MCF 10A (cell line): Measurements from ENCODE around the gene HS3ST1. TPM values are rescaled to one million over a fixed set of nuclear protein-coding genes. Genes with fewer than 3 reads are reported as not detected.

Experiments used
- Bru-seq: library from RNA; stranded (reverse); fragments of 400-500 nt; gene quantifications from one replicate; lab custom pipeline; 2021; lab: Mats Ljungman, UMichigan
- BruChase-seq, 2 experiments: library from RNA; stranded (reverse); fragments of 400-500 nt; gene quantifications; one replicate each; lab custom pipeline; 2021; lab: Mats Ljungman, UMichigan
- BruUV-seq: library from RNA; stranded (reverse); fragments of 400-500 nt; replicated peaks from 2 replicates; lab custom pipeline; 2021; lab: Mats Ljungman, UMichigan
- CTCF ChIA-PET: fragments of 300-600 bp; sonication (Branson Sonifier 250); formaldehyde crosslinking; extraction: SDS; loops from one replicate; lab custom pipeline; 2021; ENCODE audit warnings: antibody characterized with exemption, inconsistent platforms; lab: Yijun Ruan, JAX
- POLR2A ChIA-PET: fragments of 300-600, 350-650 bp; sonication (Branson Sonifier 250); formaldehyde crosslinking; extraction: SDS; loops from one replicate; lab custom pipeline; 2020; ENCODE audit warnings: antibody characterized with exemption, inconsistent platforms; lab: Yijun Ruan, JAX
- DNase-seq: peaks from one replicate; pipeline ENCODE4 v3.0.0-alpha.2; 2018; ENCODE audit not compliant: unreplicated experiment
- H3K27ac Mint-ChIP-seq: one replicate; pipeline ENCODE4 v1.8.0; 2022; ENCODE audit warnings: mild to moderate bottlenecking, low read depth, mixed read lengths; ENCODE audit not compliant: unreplicated experiment
- H3K27me3 Mint-ChIP-seq: one replicate; pipeline ENCODE4 v1.8.0; 2022; ENCODE audit warnings: mixed read lengths; ENCODE audit not compliant: insufficient read depth, unreplicated experiment
- H3K36me3 Mint-ChIP-seq: one replicate; pipeline ENCODE4 v1.8.0; 2022; ENCODE audit warnings: mild to moderate bottlenecking, moderate library complexity, mixed read lengths; ENCODE audit not compliant: insufficient read depth, unreplicated experiment
- H3K4me1 Mint-ChIP-seq: one replicate; pipeline ENCODE4 v1.8.0; 2022; ENCODE audit warnings: mixed read lengths; ENCODE audit not compliant: insufficient read depth, unreplicated experiment
- H3K4me3 Mint-ChIP-seq: one replicate; pipeline ENCODE4 v1.8.0; 2022; ENCODE audit warnings: mild to moderate bottlenecking, moderate library complexity, mixed read lengths; ENCODE audit not compliant: unreplicated experiment
- H3K9me3 Mint-ChIP-seq: one replicate; pipeline ENCODE4 v1.8.0; 2022; ENCODE audit warnings: mixed read lengths; ENCODE audit not compliant: unreplicated experiment
- intact Hi-C: fragments of 100-400 bp; cut with micrococcal nuclease; formaldehyde crosslinking; loops from 2 replicates; pipeline ENCODE4 v1.14.1; 2022
- long read RNA-seq: library from polyadenylated mRNA; stranded (forward); transcript quantifications from one replicate; pipeline ENCODE4 v2.0.0, GENCODE V29; 2022
- total RNA-seq: library from RNA; stranded (reverse); gene quantifications from 2 replicates; pipeline ENCODE4 v1.2.3, GENCODE V29; 2022
- TF ChIP-seq, protein P1 (sequence below): fragments of 200-600 bp; IDR thresholded peaks from one replicate; pipeline ENCODE4 v1.8.0; 2022; ENCODE audit warnings: antibody characterized with exemption, mild to moderate bottlenecking; ENCODE audit not compliant: unreplicated experiment

HS3ST1 gene
- total RNA-seq (0.21 and 0.25 TPM in 2 replicates), Bru-seq, nascent RNA (percentile 32 among the genes with signal in this experiment), BruChase-seq, experiment 1, labeled RNA remaining after a 6-hour chase (percentile 13 among the genes with signal in this experiment), BruChase-seq, experiment 2, labeled RNA remaining after a 2-hour chase (percentile 19 among the genes with signal in this experiment)
- long read RNA-seq, partial matches to known transcripts = 0 of 5 reads
- long read RNA-seq, other reads (novel, unspliced or antisense) = 5 of 5 reads

DNA sequence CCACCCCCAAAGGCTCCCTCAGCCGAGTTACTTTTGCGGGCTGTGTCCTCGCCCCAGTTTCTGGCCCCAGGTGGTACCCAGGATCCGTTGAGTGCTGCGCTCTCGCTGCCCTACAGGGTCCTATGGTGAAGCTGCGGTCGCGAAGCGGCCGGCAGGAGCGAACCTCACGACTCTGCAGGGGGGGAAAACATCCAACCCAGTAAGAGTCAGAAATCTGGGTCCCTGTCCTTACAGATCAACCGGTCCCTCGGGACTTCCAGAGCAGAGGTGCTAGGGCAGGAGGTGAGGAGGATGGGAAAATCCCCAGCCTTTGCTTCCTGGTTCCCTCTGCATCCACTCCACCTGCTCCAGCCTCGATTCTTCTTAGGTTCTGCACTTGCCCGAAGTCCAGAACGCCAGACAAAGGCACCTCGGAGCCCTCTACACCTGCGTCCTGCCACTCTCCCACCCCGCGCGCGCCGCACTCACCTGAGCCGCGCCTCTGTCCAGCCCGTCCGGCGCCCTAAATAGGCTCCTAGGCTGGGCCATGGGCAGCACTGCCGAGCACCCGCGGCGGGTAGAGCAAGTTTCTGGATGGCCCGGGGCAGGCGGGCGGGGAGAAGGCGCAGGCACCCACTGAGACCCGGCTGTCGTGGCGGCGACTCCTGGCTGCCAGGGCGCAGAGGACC lies at the start of gene HS3ST1:
HS3ST1 (minus strand) TSS at position 664 of the 668 bp plus-strand sequence. CDS start 28,889 bp downstream, outside the sequence.
- ChIA-PET POLR2A (interaction anchor here (0.8 to 1.7 kb wide), 5 partner anchors 186 to 263 kb away, joined by 3 to 4 read pairs (median 3); no protein-coding TSS in a partner anchor), CTCF (interaction anchor here (0.8 to 1.8 kb wide), 6 partner anchors 10 to 843 kb away, joined by 3 to 6 read pairs (median 5); no protein-coding TSS in a partner anchor)
- Mint-ChIP-seq H3K27ac (no peak within 1 kb of the TSS), H3K9me3 (no peaks in the 10 kb centered on the region), H3K36me3 (no peaks in the 10 kb centered on the region), H3K4me1 (peaks cover 10% of the 10 kb centered on the region), H3K4me3 (peak within 1 kb of the TSS; percentile 83), H3K27me3 (peaks cover 11% of the 10 kb centered on the region)
- TF ChIP-seq, protein P1, sequence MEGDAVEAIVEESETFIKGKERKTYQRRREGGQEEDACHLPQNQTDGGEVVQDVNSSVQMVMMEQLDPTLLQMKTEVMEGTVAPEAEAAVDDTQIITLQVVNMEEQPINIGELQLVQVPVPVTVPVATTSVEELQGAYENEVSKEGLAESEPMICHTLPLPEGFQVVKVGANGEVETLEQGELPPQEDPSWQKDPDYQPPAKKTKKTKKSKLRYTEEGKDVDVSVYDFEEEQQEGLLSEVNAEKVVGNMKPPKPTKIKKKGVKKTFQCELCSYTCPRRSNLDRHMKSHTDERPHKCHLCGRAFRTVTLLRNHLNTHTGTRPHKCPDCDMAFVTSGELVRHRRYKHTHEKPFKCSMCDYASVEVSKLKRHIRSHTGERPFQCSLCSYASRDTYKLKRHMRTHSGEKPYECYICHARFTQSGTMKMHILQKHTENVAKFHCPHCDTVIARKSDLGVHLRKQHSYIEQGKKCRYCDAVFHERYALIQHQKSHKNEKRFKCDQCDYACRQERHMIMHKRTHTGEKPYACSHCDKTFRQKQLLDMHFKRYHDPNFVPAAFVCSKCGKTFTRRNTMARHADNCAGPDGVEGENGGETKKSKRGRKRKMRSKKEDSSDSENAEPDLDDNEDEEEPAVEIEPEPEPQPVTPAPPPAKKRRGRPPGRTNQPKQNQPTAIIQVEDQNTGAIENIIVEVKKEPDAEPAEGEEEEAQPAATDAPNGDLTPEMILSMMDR = no peak
- intact Hi-C loops = loop anchor here (5.0 to 10.0 kb wide), 3 partner anchors 69 to 874 kb away; no protein-coding TSS in a partner anchor
- no TSS peak for BruUV-seq
- DNase-seq = no peak

DNA sequence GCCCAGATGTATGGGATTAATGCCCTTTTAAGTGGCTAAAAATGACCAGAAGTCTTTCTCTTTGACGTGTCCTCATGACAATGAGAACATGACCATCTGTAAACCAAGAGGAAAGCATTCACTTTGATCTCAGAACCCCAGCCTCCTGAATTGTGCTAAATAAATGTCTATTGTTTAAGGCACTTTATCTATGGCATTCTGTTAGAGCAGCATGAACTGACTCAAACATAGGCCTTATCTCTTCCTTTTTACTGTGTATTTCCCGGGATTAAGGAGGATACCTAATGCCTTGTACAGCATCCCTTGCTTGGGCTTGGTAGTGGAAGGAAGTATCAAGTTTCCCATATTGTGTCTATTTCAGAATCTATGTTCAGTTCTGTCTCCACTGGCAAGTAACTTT lies 47.2 kb upstream of the HS3ST1 start:
- no peaks in the 10 kb centered on the region for H3K36me3 Mint-ChIP-seq
- intact Hi-C loops = no loop called here
- no peak for DNase-seq
- ChIA-PET POLR2A (interaction anchor here (0.6 kb wide), 1 partner anchor 26 kb away, joined by 3 read pairs; no protein-coding TSS in a partner anchor), CTCF (interaction anchor here (0.8 kb wide), 1 partner anchor 10 kb away, joined by 3 read pairs; no protein-coding TSS in a partner anchor)
- no peaks in the 10 kb centered on the region for H3K27me3 Mint-ChIP-seq
- H3K9me3 Mint-ChIP-seq = no peaks in the 10 kb centered on the region
- TF ChIP-seq, protein P1 = no peak
- H3K27ac Mint-ChIP-seq = no peak overlapping the region
- H3K4me3 Mint-ChIP-seq = no peak overlapping the region
- BruUV-seq = no TSS peak
- no peaks in the 10 kb centered on the region for H3K4me1 Mint-ChIP-seq

GRCh38 chr4:11474146-11474545 lies 45.5 kb upstream of the HS3ST1 start:
- H3K4me1 Mint-ChIP-seq = peaks cover 6% of the 10 kb centered on the region
- POLR2A ChIA-PET = no interaction called here
- no peaks in the 10 kb centered on the region for H3K36me3 Mint-ChIP-seq
- H3K4me3 Mint-ChIP-seq = no peak overlapping the region
- H3K9me3 Mint-ChIP-seq = no peaks in the 10 kb centered on the region
- no peak for DNase-seq
- intact Hi-C loops = no loop called here
- CTCF ChIA-PET = no interaction called here
- H3K27me3 Mint-ChIP-seq = no peaks in the 10 kb centered on the region
- TF ChIP-seq, protein P1 = no peak
- no peak overlapping the region for H3K27ac Mint-ChIP-seq
- no TSS peak for BruUV-seq

GRCh38 chr4:11472535-11472934 lies 43.8 kb upstream of the HS3ST1 start:
- Mint-ChIP-seq H3K4me3 (no peak overlapping the region), H3K4me1 (peaks cover 6% of the 10 kb centered on the region), H3K27ac (no peak overlapping the region), H3K9me3 (no peaks in the 10 kb centered on the region), H3K36me3 (no peaks in the 10 kb centered on the region), H3K27me3 (no peaks in the 10 kb centered on the region)
- ChIA-PET POLR2A (no interaction called here), CTCF (no interaction called here)
- TF ChIP-seq, protein P1 = no peak
- intact Hi-C loops = no loop called here
- no TSS peak for BruUV-seq
- no peak for DNase-seq
